ENCODE measurements around the gene HGD.

Gene HGD

DNA sequence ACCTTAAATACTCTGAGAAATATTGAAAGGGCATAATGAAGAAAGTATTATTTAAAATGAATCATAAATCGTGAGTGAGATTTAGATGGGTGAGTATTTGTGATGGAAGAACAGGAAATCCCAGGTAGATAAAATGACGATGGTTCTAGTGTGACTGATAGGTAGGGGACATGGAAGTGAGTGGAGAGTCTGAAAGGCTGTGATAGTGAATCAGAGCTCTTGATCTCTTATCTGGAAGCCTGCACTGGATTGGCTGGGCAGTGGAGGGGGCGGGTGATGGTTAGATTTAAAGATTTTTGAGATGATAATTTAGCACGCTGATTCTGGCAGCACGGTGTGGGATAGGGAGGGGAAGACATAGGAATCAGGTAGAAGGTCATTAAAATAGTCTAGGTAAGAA lies 20.1 kb downstream of the HGD start:
- TF ChIP-seq, protein P1, sequence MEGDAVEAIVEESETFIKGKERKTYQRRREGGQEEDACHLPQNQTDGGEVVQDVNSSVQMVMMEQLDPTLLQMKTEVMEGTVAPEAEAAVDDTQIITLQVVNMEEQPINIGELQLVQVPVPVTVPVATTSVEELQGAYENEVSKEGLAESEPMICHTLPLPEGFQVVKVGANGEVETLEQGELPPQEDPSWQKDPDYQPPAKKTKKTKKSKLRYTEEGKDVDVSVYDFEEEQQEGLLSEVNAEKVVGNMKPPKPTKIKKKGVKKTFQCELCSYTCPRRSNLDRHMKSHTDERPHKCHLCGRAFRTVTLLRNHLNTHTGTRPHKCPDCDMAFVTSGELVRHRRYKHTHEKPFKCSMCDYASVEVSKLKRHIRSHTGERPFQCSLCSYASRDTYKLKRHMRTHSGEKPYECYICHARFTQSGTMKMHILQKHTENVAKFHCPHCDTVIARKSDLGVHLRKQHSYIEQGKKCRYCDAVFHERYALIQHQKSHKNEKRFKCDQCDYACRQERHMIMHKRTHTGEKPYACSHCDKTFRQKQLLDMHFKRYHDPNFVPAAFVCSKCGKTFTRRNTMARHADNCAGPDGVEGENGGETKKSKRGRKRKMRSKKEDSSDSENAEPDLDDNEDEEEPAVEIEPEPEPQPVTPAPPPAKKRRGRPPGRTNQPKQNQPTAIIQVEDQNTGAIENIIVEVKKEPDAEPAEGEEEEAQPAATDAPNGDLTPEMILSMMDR (IDR thresholded peaks at IDR 0.05; ENCODE audit: low read depth, low read length, missing control alignments) = no peak
- no peak for DNase-seq (ENCODE audit: extremely low read depth, low read depth)
- H3K4me3 ChIP-seq (replicated peaks; ENCODE audit: low read depth, low read length) = no peak overlapping the region

DNA sequence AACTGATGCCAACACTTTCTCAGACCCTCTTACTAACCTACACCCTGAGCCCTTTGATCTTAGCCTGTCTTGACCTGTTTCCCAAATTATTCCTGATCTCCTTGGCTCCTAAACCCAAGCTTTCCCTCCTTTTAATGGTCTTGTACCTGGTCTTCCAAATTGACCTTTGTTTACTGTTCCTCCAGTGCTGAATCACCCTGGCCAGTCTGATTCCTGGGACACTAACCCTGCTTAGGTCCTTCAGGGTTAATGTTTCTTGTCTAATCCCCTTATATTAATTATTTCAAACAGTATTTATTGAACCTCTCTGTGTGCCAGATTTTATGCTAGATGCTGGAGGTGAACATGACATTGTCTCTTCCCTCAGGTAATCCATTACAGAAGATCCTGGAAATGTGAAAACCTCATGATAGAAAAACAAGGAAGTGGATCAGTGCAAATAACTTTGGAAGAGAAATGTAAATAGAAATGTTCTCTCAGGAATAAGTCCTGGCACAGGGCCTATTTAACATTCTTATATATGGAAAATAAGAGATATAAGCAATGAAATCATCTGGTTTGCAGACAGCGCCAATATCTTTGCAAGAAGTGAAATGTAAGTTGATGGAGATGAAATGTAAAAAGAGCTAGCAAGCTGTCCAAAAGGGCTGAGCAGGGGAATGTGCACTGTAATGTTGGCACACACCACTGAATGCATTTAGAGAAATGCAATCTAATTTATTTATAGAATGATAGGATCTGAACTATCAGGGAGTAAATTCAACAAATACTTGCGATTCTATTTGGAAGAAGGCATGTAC lies 20.7 kb downstream of the HGD start:
- DNase-seq (ENCODE audit: extremely low read depth, low read depth) = no peak
- TF ChIP-seq, protein P1 (IDR thresholded peaks at IDR 0.05; ENCODE audit: low read depth, low read length, missing control alignments) = no peak

DNA sequence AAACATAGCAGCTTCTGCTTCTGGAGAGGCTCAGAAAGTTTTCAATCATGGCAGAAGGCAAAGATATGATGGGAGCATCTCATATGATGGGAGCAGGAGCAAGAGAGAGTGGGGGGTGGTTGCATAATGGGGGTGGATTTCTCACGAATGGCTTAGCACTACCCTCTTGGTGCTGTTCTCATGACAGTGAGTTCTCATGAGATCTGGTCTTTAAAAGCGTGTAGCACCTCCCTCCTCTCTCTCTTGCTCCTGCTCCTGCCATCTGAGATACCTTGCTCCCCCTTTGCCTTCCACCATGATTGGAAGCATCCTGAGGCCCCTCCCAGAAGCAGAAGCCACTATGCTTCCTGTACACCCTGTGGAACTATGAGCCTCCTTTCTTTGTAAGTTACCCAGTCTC lies 22.2 kb downstream of the HGD start:
- H3K4me3 ChIP-seq (replicated peaks; ENCODE audit: low read depth, low read length) = no peak overlapping the region
- TF ChIP-seq, protein P1 (IDR thresholded peaks at IDR 0.05; ENCODE audit: low read depth, low read length, missing control alignments) = no peak
- no peak for DNase-seq (ENCODE audit: extremely low read depth, low read depth)

More for the DNA sequence above, 20.7 kb downstream of the HGD start:
- H3K4me3 ChIP-seq (replicated peaks; ENCODE audit: low read depth, low read length) = no peak overlapping the region

DNA sequence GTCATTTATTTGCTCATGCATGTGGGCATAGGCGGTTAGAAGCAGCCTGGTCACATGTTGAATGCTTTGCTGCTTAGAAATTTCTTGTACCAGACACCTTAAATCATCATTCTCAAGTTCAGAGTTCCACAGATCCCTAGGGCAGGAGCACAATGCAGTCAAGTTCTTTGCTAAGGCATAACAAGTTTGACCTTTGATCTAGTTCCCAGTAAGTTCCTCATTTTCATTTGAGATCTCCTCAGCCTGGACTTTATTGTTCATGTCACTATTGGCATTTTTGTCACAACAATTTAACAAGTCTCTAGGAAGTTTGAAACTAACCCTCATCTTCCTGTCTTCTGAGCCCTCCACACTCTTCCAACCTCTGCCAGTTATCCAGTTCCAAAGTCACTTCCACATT lies 22.8 kb downstream of the HGD start:
- TF ChIP-seq, protein P1 (IDR thresholded peaks at IDR 0.05; ENCODE audit: low read depth, low read length, missing control alignments) = no peak
- DNase-seq (ENCODE audit: extremely low read depth, low read depth) = no peak
- H3K4me3 ChIP-seq (replicated peaks; ENCODE audit: low read depth, low read length) = no peak overlapping the region

DNA sequence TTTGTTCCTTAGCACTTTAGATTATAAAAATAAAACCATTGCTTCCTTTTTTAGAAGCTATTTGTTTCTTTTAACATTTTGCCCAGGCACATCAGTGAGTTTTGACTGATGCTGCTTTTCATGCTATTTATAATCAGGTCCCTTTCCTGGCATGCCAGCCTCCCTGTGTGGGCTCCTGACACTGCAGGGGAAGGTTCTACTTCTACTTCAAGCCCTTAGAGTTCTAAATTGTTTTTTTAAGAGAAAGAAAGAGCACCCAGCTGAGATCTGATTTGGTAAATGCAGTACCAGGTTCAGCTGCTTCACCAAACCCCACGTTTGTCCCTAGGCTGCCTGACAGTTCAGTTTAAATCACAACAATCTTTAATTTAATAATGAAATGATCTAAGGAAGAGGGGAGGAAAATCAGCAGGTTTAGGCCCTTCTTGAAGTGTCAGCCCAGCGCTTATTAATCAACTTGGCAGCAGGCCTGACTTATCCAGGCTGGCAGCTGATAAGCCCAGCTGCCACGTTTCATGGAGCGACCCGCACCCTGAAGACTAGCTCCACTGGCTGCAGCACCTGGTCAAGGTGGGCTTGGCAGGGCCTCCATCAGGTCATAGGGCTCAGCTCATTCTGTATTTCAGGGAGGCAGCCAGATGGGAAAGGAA lies 29.0 kb downstream of the HGD start:
- no peak for DNase-seq (ENCODE audit: extremely low read depth, low read depth)
- TF ChIP-seq, protein P1 (IDR thresholded peaks at IDR 0.05; ENCODE audit: low read depth, low read length, missing control alignments) = no peak
- no peak overlapping the region for H3K4me3 ChIP-seq (replicated peaks; ENCODE audit: low read depth, low read length)

DNA sequence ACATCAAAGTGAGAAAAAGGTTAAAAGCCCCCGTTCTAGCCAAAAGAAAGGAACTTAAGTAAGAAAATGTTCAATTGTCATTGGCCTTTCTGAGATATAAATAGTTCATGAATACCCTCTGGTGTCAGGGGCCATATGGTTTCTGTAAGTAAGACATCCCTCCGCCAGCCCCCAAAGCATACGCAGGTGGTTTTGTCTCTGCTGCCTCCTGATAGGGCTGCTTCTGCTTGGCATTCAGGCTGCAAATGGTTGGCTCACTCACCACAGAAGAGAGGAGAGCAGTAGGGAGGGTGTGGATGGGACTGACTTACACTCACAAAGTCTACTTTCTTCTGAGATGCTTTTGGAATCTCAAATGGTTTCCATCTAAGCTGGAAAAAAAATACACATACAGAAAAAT lies 29.8 kb downstream of the HGD start:
- no peak overlapping the region for H3K4me3 ChIP-seq (replicated peaks; ENCODE audit: low read depth, low read length)
- no peak for DNase-seq (ENCODE audit: extremely low read depth, low read depth)
- TF ChIP-seq, protein P1 (IDR thresholded peaks at IDR 0.05; ENCODE audit: low read depth, low read length, missing control alignments) = no peak

All from HFF-Myc (cell line).